Parathyroid adenoma (tissue), 2 donors: ENCODE results near the gene HIF3A.

Experiments
- H2AFZ ChIP-seq: fragments of 300-600 bp; sonication (generic); one replicate; pipeline ENCODE4 v1.7.0; 2017; ENCODE audit warnings: antibody characterized with exemption, mild to moderate bottlenecking
- H3K27ac ChIP-seq: fragments of 300-600 bp; sonication (generic); one replicate; pipeline ENCODE4 v1.7.0; 2017
- H3K27me3 ChIP-seq: fragments of 300-600 bp; sonication (generic); one replicate; pipeline ENCODE4 v1.7.0; 2017; ENCODE audit warnings: low read length; ENCODE audit not compliant: control insufficient read depth, insufficient read depth
- H3K36me3 ChIP-seq: fragments of 300-600 bp; sonication (generic); one replicate; pipeline ENCODE4 v1.7.0; 2017; ENCODE audit warnings: low read length; ENCODE audit not compliant: control insufficient read depth, insufficient read depth
- H3K4me1 ChIP-seq: fragments of 300-600 bp; sonication (generic); one replicate; pipeline ENCODE4 v1.7.0; 2017; ENCODE audit warnings: control low read depth
- H3K4me2 ChIP-seq: fragments of 300-600 bp; sonication (generic); one replicate; pipeline ENCODE4 v1.7.0; 2017; ENCODE audit warnings: low read length
- H3K4me3 ChIP-seq: fragments of 300-600 bp; sonication (generic); one replicate; pipeline ENCODE4 v1.7.0; 2017; ENCODE audit warnings: low read depth, low read length
- H3K79me2 ChIP-seq: fragments of 300-600 bp; sonication (generic); one replicate; pipeline ENCODE4 v1.7.0; 2017; ENCODE audit warnings: control low read depth
- H3K9ac ChIP-seq: fragments of 300-600 bp; sonication (generic); one replicate; pipeline ENCODE4 v1.7.0; 2017; ENCODE audit warnings: mild to moderate bottlenecking
- H3K9me3 ChIP-seq: fragments of 300-600 bp; sonication (generic); one replicate; pipeline ENCODE4 v1.7.0; 2017; ENCODE audit warnings: low read length; ENCODE audit not compliant: control insufficient read depth
- TF ChIP-seq, protein P1 (sequence below): fragments of 300-600 bp; sonication (generic); IDR thresholded peaks from one replicate; pipeline ENCODE4 v1.7.0; 2017; ENCODE audit warnings: antibody characterized with exemption, mild to moderate bottlenecking
- donor health status: primary hyperparathyroidism.

The HIF3A gene

DNA sequence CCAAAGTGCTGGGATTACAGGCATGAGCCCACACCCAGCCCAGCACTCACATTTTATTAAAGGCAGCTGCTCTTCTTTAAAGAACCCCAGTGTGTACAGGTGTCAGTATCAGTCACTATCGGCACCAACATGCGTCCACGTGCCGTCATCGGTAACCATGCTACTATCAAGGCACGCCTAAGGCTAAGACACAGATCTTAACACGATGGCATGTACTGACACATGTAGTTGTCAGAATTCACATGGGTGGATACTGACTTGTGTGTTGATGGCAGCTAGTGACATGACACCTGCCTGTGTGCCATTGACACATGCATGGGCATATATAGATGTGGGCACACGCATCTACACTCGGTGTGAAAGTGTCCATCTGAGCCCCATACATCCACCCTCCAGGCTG is 12.2 kb upstream of the HIF3A start:
- TF ChIP-seq, protein P1, sequence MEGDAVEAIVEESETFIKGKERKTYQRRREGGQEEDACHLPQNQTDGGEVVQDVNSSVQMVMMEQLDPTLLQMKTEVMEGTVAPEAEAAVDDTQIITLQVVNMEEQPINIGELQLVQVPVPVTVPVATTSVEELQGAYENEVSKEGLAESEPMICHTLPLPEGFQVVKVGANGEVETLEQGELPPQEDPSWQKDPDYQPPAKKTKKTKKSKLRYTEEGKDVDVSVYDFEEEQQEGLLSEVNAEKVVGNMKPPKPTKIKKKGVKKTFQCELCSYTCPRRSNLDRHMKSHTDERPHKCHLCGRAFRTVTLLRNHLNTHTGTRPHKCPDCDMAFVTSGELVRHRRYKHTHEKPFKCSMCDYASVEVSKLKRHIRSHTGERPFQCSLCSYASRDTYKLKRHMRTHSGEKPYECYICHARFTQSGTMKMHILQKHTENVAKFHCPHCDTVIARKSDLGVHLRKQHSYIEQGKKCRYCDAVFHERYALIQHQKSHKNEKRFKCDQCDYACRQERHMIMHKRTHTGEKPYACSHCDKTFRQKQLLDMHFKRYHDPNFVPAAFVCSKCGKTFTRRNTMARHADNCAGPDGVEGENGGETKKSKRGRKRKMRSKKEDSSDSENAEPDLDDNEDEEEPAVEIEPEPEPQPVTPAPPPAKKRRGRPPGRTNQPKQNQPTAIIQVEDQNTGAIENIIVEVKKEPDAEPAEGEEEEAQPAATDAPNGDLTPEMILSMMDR = no peak
- Histone ChIP-seq H3K9ac (no peak overlapping the region), H2AFZ (no peak overlapping the region), H3K4me2 (no peak overlapping the region), H3K4me3 (no peak overlapping the region), H3K79me2 (no peaks in the 10 kb centered on the region), H3K9me3 (no peaks in the 10 kb centered on the region), H3K27me3 (no peaks in the 10 kb centered on the region), H3K4me1 (no peaks in the 10 kb centered on the region), H3K36me3 (no peaks in the 10 kb centered on the region), H3K27ac (no peak overlapping the region)

GRCh38 chr19:46287585-46287984 is 9.3 kb upstream of the HIF3A start:
- TF ChIP-seq, protein P1 = no peak
- H3K4me3 ChIP-seq = no peak overlapping the region
- H3K27ac ChIP-seq = no peak overlapping the region
- no peaks in the 10 kb centered on the region for H3K36me3 ChIP-seq
- no peak overlapping the region for H2AFZ ChIP-seq
- H3K9me3 ChIP-seq = no peaks in the 10 kb centered on the region
- H3K4me1 ChIP-seq = no peaks in the 10 kb centered on the region
- no peaks in the 10 kb centered on the region for H3K27me3 ChIP-seq
- no peaks in the 10 kb centered on the region for H3K79me2 ChIP-seq
- no peak overlapping the region for H3K4me2 ChIP-seq
- no peak overlapping the region for H3K9ac ChIP-seq

DNA sequence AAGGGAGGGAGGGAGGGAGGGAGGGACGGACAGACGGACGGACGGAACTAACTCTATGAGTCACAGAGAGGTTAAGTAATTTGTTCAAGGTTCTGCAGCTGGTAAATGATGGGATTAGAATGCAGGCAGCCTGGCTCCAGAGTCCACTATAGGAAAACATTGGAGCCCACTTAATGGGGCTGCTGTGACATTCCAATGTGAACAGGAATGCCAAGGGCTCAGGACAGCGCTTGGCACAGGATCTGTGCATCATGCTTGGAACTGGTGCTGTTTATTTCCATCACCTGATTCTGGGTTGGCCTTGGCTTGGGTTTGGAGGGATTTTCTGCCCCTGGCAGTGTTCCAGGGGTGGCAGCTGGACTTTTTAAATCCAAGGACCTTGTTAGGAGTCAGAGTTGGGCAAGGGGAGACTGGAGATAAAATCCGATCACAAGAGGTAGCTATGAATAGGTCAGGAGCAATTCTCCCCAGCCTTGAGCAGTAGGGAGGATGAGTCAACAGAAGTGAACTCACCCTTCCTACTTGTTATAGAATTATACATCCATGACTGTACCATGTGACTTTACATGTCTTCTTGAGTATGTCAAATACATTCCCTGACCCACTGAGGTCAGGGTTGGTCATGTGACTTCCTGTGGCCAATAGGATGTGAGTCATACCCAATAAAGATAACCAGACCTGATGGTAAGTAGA is 7.8 kb upstream of the HIF3A start:
- Histone ChIP-seq H3K27ac (no peak overlapping the region), H3K4me1 (no peaks in the 10 kb centered on the region), H3K27me3 (no peaks in the 10 kb centered on the region), H3K9me3 (no peaks in the 10 kb centered on the region), H3K4me2 (no peak overlapping the region), H3K36me3 (no peaks in the 10 kb centered on the region), H3K79me2 (no peaks in the 10 kb centered on the region), H3K4me3 (no peak overlapping the region), H3K9ac (no peak overlapping the region), H2AFZ (no peak overlapping the region)
- TF ChIP-seq, protein P1 = no peak

- H3K36me3 ChIP-seq = no peaks in the 10 kb centered on the region
- H3K4me2 ChIP-seq = no peak overlapping the region
- H3K4me3 ChIP-seq = no peak overlapping the region
- H3K9ac ChIP-seq = no peak overlapping the region
- no peaks in the 10 kb centered on the region for H3K79me2 ChIP-seq
- no peaks in the 10 kb centered on the region for H3K27me3 ChIP-seq
- TF ChIP-seq, protein P1 = no peak
- H3K4me1 ChIP-seq = no peaks in the 10 kb centered on the region
- no peak overlapping the region for H3K27ac ChIP-seq
- no peaks in the 10 kb centered on the region for H3K9me3 ChIP-seq
- H2AFZ ChIP-seq = no peak overlapping the region
Observed at GRCh38 chr19:46289724-46290619, 6.9 kb upstream of the HIF3A start.
